OCI-LY3 (cell line): ENCODE results near the gene HMX2.

ENCODE experiments used
- EZH2phosphoT487 ChIP-seq: fragments of 200-600 bp; shearing (Covaris generic); IDR thresholded peaks from 2 replicates; pipeline ENCODE4 v1.6.1; 2018; ENCODE audit warnings: antibody characterized with exemption, mixed run types, low read depth
- TF ChIP-seq, protein P1 (sequence below): fragments of 200-600, 300-600 bp; sonication (generic); IDR thresholded peaks from 2 replicates; pipeline ENCODE4 v1.5.1; 2014; ENCODE audit warnings: antibody characterized with exemption, low read length, low read depth

DNA sequence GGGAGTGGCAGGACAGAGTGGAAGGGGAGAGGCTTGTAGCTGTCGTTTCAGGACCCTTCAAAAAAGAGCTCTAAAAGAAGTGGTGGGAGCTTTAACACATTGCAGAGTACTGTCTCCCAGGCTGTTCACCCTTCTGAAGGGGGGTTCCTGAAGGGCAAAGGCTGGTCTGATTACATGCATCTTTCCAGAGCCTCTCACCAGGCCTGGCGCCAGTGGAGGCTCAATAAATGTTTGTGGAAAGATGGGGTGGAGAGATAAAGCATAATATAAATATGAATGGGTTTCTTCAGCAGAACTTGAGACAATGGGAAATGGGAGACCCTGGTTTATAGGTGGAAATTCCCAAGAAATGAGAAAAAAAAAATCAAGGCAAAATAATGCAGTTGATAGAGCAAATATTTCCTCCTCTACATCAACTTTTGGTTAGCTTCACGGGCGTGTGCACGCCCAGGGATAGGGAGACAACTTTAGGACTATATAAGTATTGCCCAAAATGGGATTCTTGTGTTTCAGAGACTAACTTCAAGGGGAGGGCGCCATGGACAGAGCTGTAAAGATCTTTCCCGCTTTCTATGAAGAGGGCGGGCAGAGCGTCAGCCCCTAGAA lies 5.7 kb downstream of the HMX2 start:
- TF ChIP-seq, protein P1, sequence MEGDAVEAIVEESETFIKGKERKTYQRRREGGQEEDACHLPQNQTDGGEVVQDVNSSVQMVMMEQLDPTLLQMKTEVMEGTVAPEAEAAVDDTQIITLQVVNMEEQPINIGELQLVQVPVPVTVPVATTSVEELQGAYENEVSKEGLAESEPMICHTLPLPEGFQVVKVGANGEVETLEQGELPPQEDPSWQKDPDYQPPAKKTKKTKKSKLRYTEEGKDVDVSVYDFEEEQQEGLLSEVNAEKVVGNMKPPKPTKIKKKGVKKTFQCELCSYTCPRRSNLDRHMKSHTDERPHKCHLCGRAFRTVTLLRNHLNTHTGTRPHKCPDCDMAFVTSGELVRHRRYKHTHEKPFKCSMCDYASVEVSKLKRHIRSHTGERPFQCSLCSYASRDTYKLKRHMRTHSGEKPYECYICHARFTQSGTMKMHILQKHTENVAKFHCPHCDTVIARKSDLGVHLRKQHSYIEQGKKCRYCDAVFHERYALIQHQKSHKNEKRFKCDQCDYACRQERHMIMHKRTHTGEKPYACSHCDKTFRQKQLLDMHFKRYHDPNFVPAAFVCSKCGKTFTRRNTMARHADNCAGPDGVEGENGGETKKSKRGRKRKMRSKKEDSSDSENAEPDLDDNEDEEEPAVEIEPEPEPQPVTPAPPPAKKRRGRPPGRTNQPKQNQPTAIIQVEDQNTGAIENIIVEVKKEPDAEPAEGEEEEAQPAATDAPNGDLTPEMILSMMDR, result no peak
- TF ChIP-seq EZH2phosphoT487, result no peak
